Kidney (tissue), 14 donors: ENCODE results near the gene NUDCD3. TPM values are rescaled to one million over a fixed set of nuclear protein-coding genes. Genes with fewer than 3 reads are reported as not detected.

Source experiments
- DNase-seq, 5 donors: peaks; one replicate each; pipeline ENCODE4 v3.0.0-alpha.2; 2013 to 2020
- FAIRE-seq: peaks from 2 replicates; lab custom pipeline; 2012; peaks lifted over from hg19 to GRCh38; lab: Jason Lieb, UNC
- H3K27ac ChIP-seq, 2 donors: one replicate each; pipeline ENCODE4 v1.7.0; 2013; ENCODE audit warnings: low read depth in 2 of 2, low read length in 2 of 2, inconsistent platforms in 1 of 2
- H3K27me3 ChIP-seq: one replicate; pipeline ENCODE4 v1.7.1; 2013; ENCODE audit warnings: low read length, inconsistent platforms; ENCODE audit not compliant: control insufficient read depth, insufficient read depth
- H3K36me3 ChIP-seq, 3 donors: one replicate each; pipeline versions ENCODE4 v1.7.0 to v1.7.1; 2013; ENCODE audit warnings: low read length in 3 of 3, control low read depth in 1 of 3, inconsistent platforms in 1 of 3; ENCODE audit not compliant: insufficient read depth in 3 of 3, control insufficient read depth in 2 of 3
- H3K4me1 ChIP-seq, 3 donors: one replicate each; pipeline versions ENCODE4 v1.7.0 to v1.7.1; 2013; ENCODE audit warnings: low read length in 3 of 3, inconsistent platforms in 1 of 3, low read depth in 1 of 3; ENCODE audit not compliant: control insufficient read depth in 2 of 3, insufficient read depth in 2 of 3
- H3K4me3 ChIP-seq, 3 donors: one replicate each; pipeline versions ENCODE4 v1.7.0 to v1.8.1; 2013; ENCODE audit warnings: low read length in 3 of 3, control low read depth in 1 of 3, inconsistent platforms in 1 of 3
- H3K9ac ChIP-seq, 3 donors: one replicate each; pipeline versions ENCODE4 v1.7.0 to v1.7.1; 2013; ENCODE audit warnings: low read length in 3 of 3, control low read depth in 1 of 3, inconsistent platforms in 1 of 3
- H3K9me3 ChIP-seq, 3 donors: one replicate each; pipeline versions ENCODE4 v1.7.0 to v1.7.1; 2013; ENCODE audit warnings: low read length in 3 of 3, control low read depth in 1 of 3, inconsistent platforms in 1 of 3; ENCODE audit not compliant: control insufficient read depth in 2 of 3, insufficient read depth in 1 of 3
- intact Hi-C: fragments of 100-400 bp; cut with DNase I; formaldehyde crosslinking; loops from one replicate; pipeline ENCODE4 v1.11.1; 2022
- polyA plus RNA-seq: library from polyadenylated mRNA; stranded (reverse); fragments of 350-450 nt; fragmentation: Illumina TruSeq; extraction: RNeasy Lipid Tissue Mini Kit (QIAGEN cat#74804); gene quantifications from one replicate; pipeline ENCODE4 v1.2.3, GENCODE V29; 2014; ENCODE audit warnings: low read depth, low replicate concordance; ENCODE audit not compliant: insufficient read depth
- total RNA-seq: library from RNA; stranded (reverse); fragmentation: NEBNext Ultra II Directional; extraction: Animal tissue kit (Norgen Biotek cat#: 25700); gene quantifications from one replicate; pipeline ENCODE4 v1.2.1, GENCODE V29; 2021
- TF ChIP-seq, protein P1 (sequence below): IDR thresholded peaks from 3 replicates; pipeline ENCODE4 v1.5.1; 2012; ENCODE audit warnings: mild to moderate bottlenecking, moderate library complexity, borderline replicate concordance; ENCODE audit not compliant: insufficient read depth; ENCODE audit errors: extremely low read depth
- donor health status: control.
- donor health status: control.
- donor health status: control.
- donor health status: control.
- donor health status: control.
- donor health status: DM: yes; HTN: yes; CAD: no.
- donor health status: Normal renal cell carcinoma (clear cell type).

The NUDCD3 gene
- total and polyA plus RNA-seq, 2 donors from 2014 or later, result 37.9 to 97.7 TPM

- Histone ChIP-seq H3K4me3 (no peak overlapping the region), H3K27me3 (no peaks in the 10 kb centered on the region), H3K9me3 (no peaks in the 10 kb centered on the region), H3K4me1 (no peaks in the 10 kb centered on the region), H3K36me3 (no peaks in the 10 kb centered on the region), H3K9ac (no peak overlapping the region), H3K27ac (no peak overlapping the region)
- TF ChIP-seq, protein P1, sequence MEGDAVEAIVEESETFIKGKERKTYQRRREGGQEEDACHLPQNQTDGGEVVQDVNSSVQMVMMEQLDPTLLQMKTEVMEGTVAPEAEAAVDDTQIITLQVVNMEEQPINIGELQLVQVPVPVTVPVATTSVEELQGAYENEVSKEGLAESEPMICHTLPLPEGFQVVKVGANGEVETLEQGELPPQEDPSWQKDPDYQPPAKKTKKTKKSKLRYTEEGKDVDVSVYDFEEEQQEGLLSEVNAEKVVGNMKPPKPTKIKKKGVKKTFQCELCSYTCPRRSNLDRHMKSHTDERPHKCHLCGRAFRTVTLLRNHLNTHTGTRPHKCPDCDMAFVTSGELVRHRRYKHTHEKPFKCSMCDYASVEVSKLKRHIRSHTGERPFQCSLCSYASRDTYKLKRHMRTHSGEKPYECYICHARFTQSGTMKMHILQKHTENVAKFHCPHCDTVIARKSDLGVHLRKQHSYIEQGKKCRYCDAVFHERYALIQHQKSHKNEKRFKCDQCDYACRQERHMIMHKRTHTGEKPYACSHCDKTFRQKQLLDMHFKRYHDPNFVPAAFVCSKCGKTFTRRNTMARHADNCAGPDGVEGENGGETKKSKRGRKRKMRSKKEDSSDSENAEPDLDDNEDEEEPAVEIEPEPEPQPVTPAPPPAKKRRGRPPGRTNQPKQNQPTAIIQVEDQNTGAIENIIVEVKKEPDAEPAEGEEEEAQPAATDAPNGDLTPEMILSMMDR, result no peak
- FAIRE-seq, result no peak
- no peak for DNase-seq
- intact Hi-C loops, result no loop called here
These were observed 48.6 kb upstream of the NUDCD3 start for GRCh38 chr7:44538798-44539668.

DNA sequence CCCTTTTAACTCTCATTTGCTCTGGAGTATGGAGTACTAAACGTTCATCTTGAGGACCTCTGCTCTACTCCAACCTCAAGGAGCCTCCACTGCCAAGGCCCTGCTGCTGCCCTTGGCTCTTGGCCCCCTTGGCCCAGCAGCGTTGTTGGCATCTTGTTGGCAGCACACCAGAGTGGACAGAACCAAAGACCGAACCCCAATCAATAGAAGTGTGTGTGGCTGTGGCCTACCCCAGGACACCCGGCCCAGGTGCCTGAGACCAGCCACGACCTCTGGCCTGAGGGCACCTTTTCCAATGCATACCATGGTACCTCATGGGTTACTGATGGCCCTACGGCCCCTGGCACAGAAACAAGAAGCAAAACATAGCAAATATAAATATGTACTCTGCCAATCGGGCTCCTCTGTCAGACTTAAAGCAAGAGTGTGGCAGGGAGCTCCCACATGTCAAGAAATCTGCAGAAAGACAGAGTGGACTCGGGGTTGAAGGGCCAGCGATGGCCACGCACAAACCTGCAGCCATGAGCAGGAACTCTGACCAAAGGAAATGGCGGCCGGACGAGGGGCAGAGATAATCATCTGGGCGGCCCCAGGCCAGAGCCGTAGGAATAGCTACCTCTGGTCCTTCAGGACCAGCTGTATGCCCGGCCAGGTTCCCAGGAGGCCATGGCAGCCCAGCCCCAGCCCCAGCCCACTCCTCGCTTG is 47.8 kb upstream of the NUDCD3 start:
- H3K9ac ChIP-seq, result no peak overlapping the region
- no peak overlapping the region for H3K27ac ChIP-seq
- DNase-seq, result no peak
- no peaks in the 10 kb centered on the region for H3K4me1 ChIP-seq
- no peak overlapping the region for H3K4me3 ChIP-seq
- TF ChIP-seq, protein P1, result no peak
- intact Hi-C loops, result no loop called here
- no peak for FAIRE-seq
- H3K36me3 ChIP-seq, result no peaks in the 10 kb centered on the region
- no peaks in the 10 kb centered on the region for H3K27me3 ChIP-seq
- H3K9me3 ChIP-seq, result no peaks in the 10 kb centered on the region

DNA sequence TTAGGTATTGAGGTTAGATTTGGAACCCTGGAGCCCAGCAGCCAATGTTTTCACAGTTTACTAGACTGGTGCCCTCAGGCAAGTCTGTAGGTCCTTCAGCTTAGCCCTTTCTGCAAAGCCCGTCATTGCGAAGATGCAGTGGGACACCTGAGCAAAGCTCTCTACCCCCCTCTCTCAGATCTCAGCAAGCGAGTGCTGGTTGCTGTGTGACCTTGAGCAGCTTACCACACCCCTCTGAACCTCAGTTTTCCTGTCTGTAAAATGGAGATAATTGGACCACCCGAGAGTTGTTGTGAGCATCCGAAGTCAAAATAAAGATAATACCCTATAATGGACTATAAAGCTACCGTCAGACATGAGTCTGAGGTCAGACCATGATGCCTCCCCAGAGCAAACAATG is 47.0 kb upstream of the NUDCD3 start:
- TF ChIP-seq, protein P1, result no peak
- Histone ChIP-seq H3K9me3 (no peaks in the 10 kb centered on the region), H3K4me3 (no peak overlapping the region), H3K27ac (no peak overlapping the region), H3K36me3 (no peaks in the 10 kb centered on the region), H3K4me1 (no peaks in the 10 kb centered on the region), H3K27me3 (no peaks in the 10 kb centered on the region), H3K9ac (no peak overlapping the region)
- DNase-seq (no peak), FAIRE-seq (no peak)
- intact Hi-C loops, result no loop called here
